Progenitor cell of endocrine pancreas (in vitro differentiated cells): ENCODE results near the gene KCNIP4. TPM values are rescaled to one million over a fixed set of nuclear protein-coding genes. Genes with fewer than 3 reads are reported as not detected.

Source experiments
- DNase-seq: peaks from one replicate; pipeline ENCODE4 v3.0.0; 2021; ENCODE audit warnings: low spot score; ENCODE audit not compliant: unreplicated experiment
- H3K27ac Mint-ChIP-seq: 2 replicates; pipeline ENCODE4 v1.8.0; 2021; ENCODE audit warnings: mild to moderate bottlenecking, moderate library complexity, mixed read lengths
- H3K27me3 Mint-ChIP-seq: 2 replicates; pipeline ENCODE4 v1.8.0; 2021; ENCODE audit warnings: mixed read lengths
- H3K36me3 Mint-ChIP-seq: 2 replicates; pipeline ENCODE4 v1.8.0; 2022; ENCODE audit warnings: mixed read lengths; ENCODE audit not compliant: insufficient read depth
- H3K4me1 Mint-ChIP-seq: 2 replicates; pipeline ENCODE4 v1.8.0; 2021; ENCODE audit warnings: low read depth, mixed read lengths
- H3K4me3 Mint-ChIP-seq: 2 replicates; pipeline ENCODE4 v1.8.0; 2021; ENCODE audit warnings: low read depth, mild to moderate bottlenecking, moderate library complexity, mixed read lengths
- H3K9me3 Mint-ChIP-seq: 2 replicates; pipeline ENCODE4 v1.8.0; 2021; ENCODE audit warnings: low read depth, mixed read lengths
- CTCF ChIP-seq: fragments of 200-600 bp; sonication (generic); IDR thresholded peaks from one replicate; pipeline ENCODE4 v1.5.0; 2021; ENCODE audit warnings: antibody characterized with exemption, mild to moderate bottlenecking; ENCODE audit not compliant: unreplicated experiment
- total RNA-seq: library from RNA; stranded (reverse); gene quantifications from 2 replicates; pipeline ENCODE4 v1.2.1, GENCODE V29; 2021

KCNIP4 gene
- total RNA-seq, 1 donor from 2014 or later: 0.43 TPM

DNA sequence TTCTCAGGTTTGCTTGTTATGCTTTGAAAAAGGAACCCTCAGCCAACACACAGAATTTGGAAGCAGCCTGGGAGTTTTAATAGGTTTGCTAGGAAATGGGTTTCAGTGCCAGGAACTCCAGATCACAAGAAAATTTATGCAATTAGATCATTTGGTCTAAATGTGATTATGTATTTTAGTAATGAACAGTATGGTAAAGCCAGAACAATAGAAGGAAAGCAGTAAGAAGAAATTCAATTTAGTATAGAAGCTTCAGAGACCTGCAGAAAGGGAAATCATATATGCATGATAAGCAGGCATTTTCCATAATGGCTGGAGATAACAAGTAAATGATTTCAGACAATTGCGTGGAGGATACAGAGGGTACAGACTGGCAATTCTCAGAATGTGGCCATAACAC lies 184.7 kb downstream of the KCNIP4 start:
- Mint-ChIP-seq H3K27ac (no peak overlapping the region), H3K9me3 (no peaks in the 10 kb centered on the region), H3K27me3 (peaks cover 9% of the 10 kb centered on the region), H3K4me3 (no peak overlapping the region), H3K4me1 (peaks cover 2% of the 10 kb centered on the region), H3K36me3 (no peaks in the 10 kb centered on the region)
- DNase-seq: no peak
- TF ChIP-seq CTCF: no peak

DNA sequence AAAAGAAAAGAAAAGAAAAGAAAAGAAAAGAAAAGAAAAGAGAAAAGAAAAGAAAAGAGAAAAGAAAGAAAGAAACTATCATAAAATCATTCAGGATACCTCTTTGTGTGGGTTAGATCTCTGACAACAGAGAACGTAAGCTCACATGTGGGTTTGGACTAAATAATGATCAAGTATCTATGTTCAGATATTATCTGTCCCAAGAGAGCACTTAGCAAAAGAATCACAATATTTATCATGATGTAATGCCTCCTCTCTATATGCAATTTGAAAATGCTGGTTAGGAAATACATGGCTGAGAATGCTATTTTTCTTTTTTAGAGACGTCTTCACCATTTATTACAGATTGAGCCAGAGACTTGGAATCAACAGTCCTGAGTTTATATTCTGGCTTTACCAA lies 191.3 kb downstream of the KCNIP4 start:
- no peak overlapping the region for H3K27ac Mint-ChIP-seq
- no peaks in the 10 kb centered on the region for H3K27me3 Mint-ChIP-seq
- no peaks in the 10 kb centered on the region for H3K9me3 Mint-ChIP-seq
- H3K4me3 Mint-ChIP-seq: no peak overlapping the region
- no peak for DNase-seq
- no peaks in the 10 kb centered on the region for H3K36me3 Mint-ChIP-seq
- TF ChIP-seq CTCF: no peak
- H3K4me1 Mint-ChIP-seq: peaks cover 2% of the 10 kb centered on the region

- Mint-ChIP-seq H3K4me1 (peaks cover 3% of the 10 kb centered on the region), H3K9me3 (no peaks in the 10 kb centered on the region), H3K27ac (no peak overlapping the region), H3K36me3 (no peaks in the 10 kb centered on the region), H3K4me3 (no peak overlapping the region), H3K27me3 (no peaks in the 10 kb centered on the region)
- no peak for TF ChIP-seq CTCF
- DNase-seq: no peak
Observed at GRCh38 chr4:21753084-21753760, 195.3 kb downstream of the KCNIP4 start.

DNA sequence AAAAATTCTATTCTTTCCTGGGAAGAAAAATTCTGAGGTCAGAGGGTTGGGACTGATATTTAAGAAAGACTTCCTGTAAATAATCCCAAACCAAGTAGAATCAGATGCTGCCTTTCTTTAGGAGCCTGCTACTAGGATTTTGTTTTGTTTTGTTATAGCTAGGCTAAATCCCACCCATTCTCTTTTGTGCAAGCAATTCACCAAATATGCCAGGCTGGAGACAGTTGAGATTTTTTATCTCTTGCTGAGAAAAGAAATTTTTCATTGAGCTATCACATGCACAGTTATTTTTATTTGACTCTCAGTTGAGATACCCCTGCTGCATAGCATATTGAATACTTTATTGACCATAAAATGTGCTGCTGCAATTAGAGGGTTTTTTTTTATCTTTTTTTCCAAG lies 196.0 kb downstream of the KCNIP4 start:
- Mint-ChIP-seq H3K4me1 (peaks cover 3% of the 10 kb centered on the region), H3K9me3 (no peaks in the 10 kb centered on the region), H3K4me3 (no peak overlapping the region), H3K36me3 (no peaks in the 10 kb centered on the region), H3K27me3 (no peaks in the 10 kb centered on the region), H3K27ac (no peak overlapping the region)
- DNase-seq: no peak
- no peak for TF ChIP-seq CTCF

- no peak overlapping the region for H3K27ac Mint-ChIP-seq
- no peaks in the 10 kb centered on the region for H3K9me3 Mint-ChIP-seq
Observed at GRCh38 chr4:21749924-21750323, 198.6 kb downstream of the KCNIP4 start.

More at GRCh38 chr4:21749924-21750323, 198.6 kb downstream of the KCNIP4 start:
- no peak for DNase-seq
- H3K27me3 Mint-ChIP-seq: no peaks in the 10 kb centered on the region
- no peak overlapping the region for H3K4me3 Mint-ChIP-seq
- H3K4me1 Mint-ChIP-seq: peaks cover 3% of the 10 kb centered on the region
- H3K36me3 Mint-ChIP-seq: no peaks in the 10 kb centered on the region
- no peak for TF ChIP-seq CTCF
